Activated B cell treated with CpG ODN at 0.5 μM for 24 hours (primary cell): ENCODE measurements around the gene PNMA8C. TPM values are rescaled to one million over a fixed set of nuclear protein-coding genes. Genes with fewer than 3 reads are reported as not detected.

Experiments used
- ATAC-seq: fragments of 200-7000 bp; cut with Tn5 transposase; one replicate; pipeline ENCODE4 v1.10.0; 2021; ENCODE audit warnings: low read depth, mild to moderate bottlenecking, moderate library complexity
- CTCF ChIA-PET: fragments of 350-600 bp; sonication (Branson Sonifier 250); formaldehyde crosslinking; loops from one replicate; lab custom pipeline; 2021; ENCODE audit warnings: antibody characterized with exemption; lab: Charles Lee
- POLR2A ChIA-PET: fragments of 350-600 bp; sonication (Branson Sonifier 250); formaldehyde crosslinking; loops from one replicate; lab custom pipeline; 2021; ENCODE audit warnings: antibody characterized with exemption; lab: Charles Lee
- DNase-seq: peaks from one replicate; pipeline ENCODE4 v3.0.0; 2022
- H3K27ac Mint-ChIP-seq: one replicate; pipeline ENCODE4 v1.8.0; 2020; ENCODE audit warnings: mixed read lengths
- H3K27me3 Mint-ChIP-seq: one replicate; pipeline ENCODE4 v1.8.0; 2021; ENCODE audit warnings: mixed read lengths
- H3K36me3 Mint-ChIP-seq: one replicate; pipeline ENCODE4 v1.8.0; 2021; ENCODE audit warnings: low read depth, mixed read lengths
- H3K4me1 Mint-ChIP-seq: one replicate; pipeline ENCODE4 v1.8.0; 2021; ENCODE audit warnings: mixed read lengths
- H3K4me3 Mint-ChIP-seq: one replicate; pipeline ENCODE4 v1.8.0; 2020; ENCODE audit warnings: mild to moderate bottlenecking, mixed read lengths
- H3K9me3 Mint-ChIP-seq: one replicate; pipeline ENCODE4 v1.8.0; 2020; ENCODE audit warnings: mixed read lengths
- CTCF ChIP-seq: fragments of 200-600 bp; IDR thresholded peaks from one replicate; pipeline ENCODE4 v1.8.0; 2022; ENCODE audit warnings: antibody characterized with exemption, mild to moderate bottlenecking
- intact Hi-C: fragments of 100-400 bp; cut with micrococcal nuclease; formaldehyde crosslinking; loops from one replicate; pipeline ENCODE4 v1.15.1; 2024
- total RNA-seq: library from RNA; stranded (reverse); gene quantifications from 2 replicates; pipeline ENCODE4 v1.2.3, GENCODE V29; 2022

The PNMA8C gene
- not detected in 2 replicates for total RNA-seq

GRCh38 chr19:46428239-46429135 is at the start of gene PNMA8C:
TSS of gene PNMA8C (minus strand) at chr19:46428936. CDS start at chr19:46428359, 577 bp downstream.
- intact Hi-C loops, result no loop called here
- ChIA-PET POLR2A (no interaction called here), CTCF (no interaction called here)
- Mint-ChIP-seq H3K9me3 (no peaks in the 10 kb centered on the region), H3K36me3 (no peaks in the 10 kb centered on the region), H3K4me1 (peaks cover 26% of the 10 kb centered on the region), H3K27me3 (peaks cover 57% of the 10 kb centered on the region), H3K27ac (no peak within 1 kb of the TSS), H3K4me3 (peak within 1 kb of the TSS; percentile 70)
- DNase-seq, result no peak
- ATAC-seq, result peak; percentile 54
- no peak for TF ChIP-seq CTCF

GRCh38 chr19:46475986-46476385 is 47.2 kb upstream of the PNMA8C start:
- Mint-ChIP-seq H3K27ac (no peak overlapping the region), H3K27me3 (peaks cover 41% of the 10 kb centered on the region), H3K9me3 (no peaks in the 10 kb centered on the region), H3K4me3 (no peak overlapping the region), H3K36me3 (no peaks in the 10 kb centered on the region), H3K4me1 (no peaks in the 10 kb centered on the region)
- no peak for ATAC-seq
- ChIA-PET POLR2A (no interaction called here), CTCF (no interaction called here)
- TF ChIP-seq CTCF, result no peak
- no peak for DNase-seq
- intact Hi-C loops, result no loop called here

DNA sequence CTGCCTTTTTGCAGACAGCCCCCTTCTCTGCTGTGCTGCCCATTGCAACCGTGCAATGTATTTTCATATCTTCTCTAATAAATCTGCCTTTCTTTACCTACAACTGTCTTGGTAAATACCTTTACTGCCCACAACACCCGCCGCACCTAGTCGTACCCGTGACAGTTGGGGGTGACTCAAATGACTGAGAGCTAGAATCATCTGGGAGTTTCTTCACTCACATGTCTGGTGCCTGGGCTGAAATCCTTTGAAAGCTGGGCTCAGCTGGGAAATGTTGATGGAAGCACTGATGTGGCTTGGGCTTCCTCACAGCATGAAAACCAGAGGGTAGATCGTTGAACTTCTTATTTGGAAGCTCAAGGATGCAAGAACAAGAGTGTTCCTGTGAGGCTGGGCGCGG is 45.5 kb upstream of the PNMA8C start:
- no peaks in the 10 kb centered on the region for H3K9me3 Mint-ChIP-seq
- peaks cover 53% of the 10 kb centered on the region for H3K27me3 Mint-ChIP-seq
- no peaks in the 10 kb centered on the region for H3K4me1 Mint-ChIP-seq
- H3K36me3 Mint-ChIP-seq, result no peaks in the 10 kb centered on the region
- ChIA-PET POLR2A (no interaction called here), CTCF (no interaction called here)
- intact Hi-C loops, result no loop called here
- H3K27ac Mint-ChIP-seq, result no peak overlapping the region
- DNase-seq, result no peak
- ATAC-seq, result no peak
- no peak overlapping the region for H3K4me3 Mint-ChIP-seq
- TF ChIP-seq CTCF, result no peak

DNA sequence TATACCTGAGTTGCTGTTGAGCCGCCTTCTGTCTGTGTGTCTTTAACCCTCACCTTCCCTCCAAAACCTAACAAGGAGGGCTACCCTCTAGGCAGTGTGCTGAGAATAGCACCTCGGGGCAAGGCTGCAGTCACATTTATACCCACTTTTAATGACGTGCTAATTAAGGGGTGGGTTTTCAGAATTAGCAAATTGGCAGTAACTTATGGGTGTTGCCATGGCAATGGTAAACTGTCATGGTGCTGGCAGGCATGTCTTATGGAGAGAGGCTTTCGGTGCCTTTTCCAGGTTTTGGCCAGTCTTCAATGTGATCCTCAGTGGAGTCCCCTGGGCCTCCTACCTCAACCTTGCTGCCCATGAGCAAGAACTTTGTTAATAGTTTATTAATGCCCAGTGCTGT is 43.9 kb upstream of the PNMA8C start:
- POLR2A ChIA-PET, result no interaction called here
- Mint-ChIP-seq H3K9me3 (no peaks in the 10 kb centered on the region), H3K27ac (no peak overlapping the region), H3K4me1 (no peaks in the 10 kb centered on the region), H3K36me3 (no peaks in the 10 kb centered on the region), H3K27me3 (peaks cover 49% of the 10 kb centered on the region), H3K4me3 (no peak overlapping the region)
- no peak for DNase-seq
- TF ChIP-seq CTCF, result no peak
- intact Hi-C loops, result no loop called here
- CTCF ChIA-PET, result no interaction called here
- ATAC-seq, result no peak

DNA sequence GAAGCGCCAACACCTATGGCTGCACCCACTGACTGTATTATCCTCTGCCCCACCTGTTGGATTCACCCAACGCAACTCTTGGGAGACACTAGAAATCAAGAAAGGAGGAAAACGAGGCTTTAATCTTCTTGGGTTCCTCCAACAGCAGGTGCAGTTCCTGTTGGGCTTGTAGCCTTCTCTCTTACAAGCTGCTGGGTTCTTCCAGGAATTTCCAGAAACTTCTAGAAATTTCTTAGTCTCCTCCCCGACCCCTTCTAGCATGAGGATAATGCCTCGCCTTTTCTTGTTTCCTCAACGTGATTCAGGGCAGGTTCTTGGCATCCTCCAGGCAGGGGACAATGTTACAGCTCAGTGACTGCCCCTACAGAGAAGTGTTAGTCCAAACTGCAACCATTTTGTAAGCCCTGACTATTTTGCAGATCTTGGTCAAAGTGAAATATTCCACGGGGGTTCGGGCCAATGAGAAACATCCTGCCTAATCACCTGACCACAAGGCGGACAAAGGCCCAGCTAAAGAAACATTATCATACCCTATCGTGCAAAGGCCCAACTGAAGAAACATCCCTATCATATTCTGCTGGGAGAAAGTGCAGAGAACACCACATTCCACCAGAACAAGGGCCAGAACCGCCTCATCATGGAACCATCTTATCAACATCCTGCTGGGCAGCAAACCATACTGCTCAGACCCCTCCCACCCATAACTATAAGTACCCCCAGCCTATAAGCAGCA is 43.2 kb upstream of the PNMA8C start:
- Mint-ChIP-seq H3K9me3 (no peaks in the 10 kb centered on the region), H3K4me3 (no peak overlapping the region), H3K36me3 (no peaks in the 10 kb centered on the region), H3K27ac (no peak overlapping the region), H3K27me3 (peaks cover 51% of the 10 kb centered on the region), H3K4me1 (peaks cover under 1% of the 10 kb centered on the region)
- DNase-seq (no peak), ATAC-seq (no peak)
- no peak for TF ChIP-seq CTCF
- CTCF ChIA-PET, result no interaction called here
- POLR2A ChIA-PET, result no interaction called here
- intact Hi-C loops, result no loop called here
